ENCODE results near the gene FBXW11.

FBXW11 gene

DNA sequence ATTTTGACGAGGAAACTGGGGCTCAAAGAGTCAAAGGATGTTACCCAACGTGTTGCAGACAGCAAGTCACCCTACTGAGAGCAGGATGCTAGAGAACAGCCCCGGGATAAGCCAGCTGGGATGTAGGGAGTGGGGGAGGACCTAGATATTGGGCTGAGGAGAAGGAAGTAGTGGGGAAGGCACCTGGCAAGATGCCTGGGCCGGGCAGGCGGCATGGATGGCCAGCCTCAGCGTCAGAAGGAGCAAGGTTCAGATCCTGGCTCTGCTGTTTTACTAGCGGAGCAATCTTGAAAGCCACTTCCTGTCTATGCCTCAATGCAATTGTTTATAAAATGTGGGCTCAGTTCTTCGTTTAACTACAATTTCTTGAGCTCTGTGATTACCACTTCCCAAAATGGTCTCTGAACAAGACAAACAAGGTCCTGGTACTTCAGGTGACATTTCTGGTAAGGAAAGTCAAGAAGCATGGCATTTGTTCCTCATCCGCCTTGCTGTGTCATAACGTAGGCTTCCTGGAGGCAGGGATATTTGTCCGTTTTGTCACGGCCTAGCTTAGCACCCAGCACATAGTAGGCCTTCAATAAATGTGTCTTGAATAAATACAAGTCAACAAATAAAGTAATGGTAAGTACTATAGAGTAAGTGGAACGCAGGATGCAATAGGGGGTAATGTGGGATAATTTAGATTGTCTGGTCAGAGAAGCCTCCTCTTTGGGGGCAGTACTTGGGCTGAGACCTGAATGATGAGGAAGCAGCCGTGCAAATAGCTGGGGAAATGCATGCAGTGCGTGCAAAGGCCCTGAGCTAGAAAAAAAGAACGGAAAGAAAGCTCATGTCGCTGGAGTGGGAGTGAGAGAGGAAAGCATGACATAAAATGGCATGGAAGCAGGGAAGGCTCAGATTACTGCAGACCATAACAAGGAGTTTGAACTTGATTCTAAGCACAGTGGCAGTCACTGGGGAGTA, 150.4 kb downstream of the FBXW11 start:
- DNase-seq = no peak

DNA sequence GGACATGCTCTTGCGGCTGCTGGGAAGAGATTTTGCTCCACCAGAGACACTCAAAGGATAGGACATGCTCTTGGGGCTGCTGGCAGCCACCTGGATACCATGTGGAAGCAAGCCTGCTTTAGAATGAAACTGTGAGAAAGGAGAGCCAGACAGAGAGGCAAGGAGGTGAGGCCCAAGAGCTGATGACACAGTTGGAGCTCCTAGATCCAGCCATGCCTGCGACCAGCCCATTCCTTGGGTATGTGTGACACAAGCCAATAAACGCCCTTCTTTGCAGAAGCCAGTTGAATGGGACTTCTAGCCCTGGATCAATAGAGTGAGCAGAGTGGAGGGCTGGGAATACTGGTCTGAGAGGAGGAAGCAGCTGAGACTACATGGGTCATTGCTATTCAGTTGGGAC, 151.2 kb downstream of the FBXW11 start:
- DNase-seq = no peak

DNA sequence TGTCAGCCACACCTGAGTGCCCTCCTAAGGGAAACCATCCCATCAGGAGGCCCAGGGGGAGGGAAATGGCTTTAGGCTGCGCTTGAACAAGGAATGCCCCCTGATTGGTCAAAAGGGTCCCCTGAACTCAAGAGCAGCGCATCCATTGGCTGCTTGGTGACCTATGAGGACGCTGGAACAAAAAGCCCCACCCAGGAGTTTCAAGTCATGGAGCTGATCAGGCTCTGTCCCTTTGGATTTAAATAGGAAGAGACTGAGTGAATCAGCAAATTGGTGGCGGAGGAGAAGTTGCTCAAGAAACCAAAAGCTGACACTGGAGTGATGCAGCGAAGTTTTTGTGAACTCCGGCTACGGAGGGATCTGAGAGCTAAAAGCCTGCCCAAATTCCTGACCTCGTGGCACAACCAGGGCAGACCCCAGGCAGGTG, 154.2 kb downstream of the FBXW11 start:
- DNase-seq = no peak

DNA sequence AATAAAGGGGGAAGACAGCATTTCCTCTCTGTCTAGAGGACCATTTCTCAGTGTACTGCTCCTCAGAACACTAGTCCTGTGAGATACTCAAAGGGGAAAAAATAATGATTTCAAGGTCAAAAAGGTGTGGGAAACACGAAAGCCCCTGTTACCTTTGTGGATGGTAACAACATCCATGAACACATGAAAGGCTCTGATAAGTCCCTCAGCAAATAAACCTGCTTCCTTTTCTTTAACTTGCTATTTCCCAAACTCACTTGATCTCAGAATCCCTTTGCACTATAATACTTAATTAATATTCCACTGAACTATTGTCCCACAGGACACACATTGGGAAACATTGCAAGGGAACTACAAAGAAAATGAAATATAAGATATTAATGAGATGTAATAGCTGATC, 155.2 kb downstream of the FBXW11 start:
- no peak for DNase-seq

DNA sequence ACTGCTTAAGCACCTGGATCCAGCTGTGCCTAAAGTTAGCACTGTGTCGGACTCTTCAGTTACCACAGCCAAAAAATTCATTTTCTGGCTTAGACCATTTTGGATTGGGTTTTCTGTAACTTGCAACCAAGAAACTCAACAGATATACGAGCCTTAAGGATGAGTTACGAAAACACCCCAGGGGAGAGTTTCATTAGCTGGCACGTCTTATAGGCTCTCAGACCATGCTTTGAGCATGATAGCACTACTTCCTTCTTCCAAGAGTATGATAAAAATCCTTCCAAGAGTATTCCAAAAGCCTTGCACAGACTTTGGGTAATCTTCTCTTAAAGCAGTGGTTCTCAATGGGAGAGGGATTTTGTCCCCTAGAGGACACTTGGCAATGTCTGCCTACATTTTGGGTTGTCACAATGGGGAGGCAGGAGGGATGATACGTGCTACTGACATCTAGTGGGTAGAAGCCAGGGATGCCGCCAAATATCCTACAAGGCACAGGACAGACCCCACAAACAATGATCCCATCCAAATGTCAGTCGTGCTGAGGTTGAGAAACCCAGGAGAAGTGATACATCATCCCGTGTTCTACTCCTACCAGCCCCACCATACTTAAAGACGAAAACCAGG, 156.0 kb downstream of the FBXW11 start:
- DNase-seq = no peak

DNA sequence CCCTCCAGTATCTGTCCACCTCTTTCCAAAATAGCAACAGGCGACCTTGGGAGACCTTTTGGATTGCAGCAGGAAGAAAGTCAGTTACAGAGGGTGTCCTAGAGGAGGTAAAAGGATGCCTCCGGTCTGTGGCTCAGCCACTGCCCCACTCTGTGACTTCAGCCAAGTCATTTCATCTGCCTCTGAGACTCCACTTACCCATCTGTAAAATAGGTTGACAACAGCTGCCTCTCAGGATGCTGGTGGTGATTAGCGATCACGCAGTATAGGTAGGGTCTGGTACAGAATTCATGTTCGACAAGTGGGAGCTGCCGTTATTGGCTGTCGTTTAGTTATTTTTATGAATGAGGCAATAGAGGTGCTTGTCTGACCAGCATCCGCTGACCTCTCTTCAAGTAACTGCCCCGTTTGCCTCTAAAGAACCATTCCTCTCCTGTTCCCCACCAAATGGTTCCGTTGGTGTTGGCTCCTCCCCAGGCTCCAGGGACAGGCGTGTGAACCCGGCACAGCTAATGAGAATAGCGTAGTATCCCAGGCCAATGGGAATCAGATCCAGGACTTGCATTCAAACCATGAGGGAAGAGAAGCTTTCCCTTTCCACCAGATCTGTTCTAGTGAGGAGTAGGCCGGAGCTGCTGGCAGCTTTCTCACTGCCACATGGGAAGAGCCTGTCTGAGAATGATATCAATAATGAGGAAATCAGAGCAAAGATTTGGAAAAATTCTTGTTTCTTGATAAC, 156.7 kb downstream of the FBXW11 start:
- no peak for DNase-seq

DNA sequence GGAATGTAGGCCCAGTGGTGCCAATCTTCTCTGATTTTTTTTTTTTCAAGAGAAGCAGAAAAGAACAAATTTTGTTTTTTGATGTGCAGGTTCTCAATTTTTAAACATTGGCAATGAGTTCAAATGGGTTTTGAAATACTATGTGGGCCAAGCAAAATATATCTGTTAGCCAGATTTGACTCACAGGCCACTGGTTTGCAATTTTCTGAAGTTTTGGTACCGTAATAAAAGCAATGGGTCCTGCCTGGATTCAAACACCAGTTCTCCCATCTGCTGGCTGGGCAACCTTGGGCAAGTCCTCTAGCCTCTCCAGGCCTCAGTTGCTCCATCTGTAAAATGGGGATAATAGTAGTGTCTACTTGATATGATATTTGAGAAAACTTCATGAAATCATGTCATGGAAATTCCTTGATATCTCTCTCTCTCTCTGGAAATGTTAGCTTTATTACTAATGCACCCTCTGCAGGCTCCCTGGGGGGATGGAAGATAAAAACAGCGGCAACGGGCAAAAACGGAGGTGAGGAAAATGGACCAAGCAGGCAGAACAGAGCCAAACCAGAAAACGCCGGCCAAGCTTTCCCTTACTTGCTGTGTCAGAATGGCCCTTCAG, 157.4 kb downstream of the FBXW11 start:
- DNase-seq = no peak

DNA sequence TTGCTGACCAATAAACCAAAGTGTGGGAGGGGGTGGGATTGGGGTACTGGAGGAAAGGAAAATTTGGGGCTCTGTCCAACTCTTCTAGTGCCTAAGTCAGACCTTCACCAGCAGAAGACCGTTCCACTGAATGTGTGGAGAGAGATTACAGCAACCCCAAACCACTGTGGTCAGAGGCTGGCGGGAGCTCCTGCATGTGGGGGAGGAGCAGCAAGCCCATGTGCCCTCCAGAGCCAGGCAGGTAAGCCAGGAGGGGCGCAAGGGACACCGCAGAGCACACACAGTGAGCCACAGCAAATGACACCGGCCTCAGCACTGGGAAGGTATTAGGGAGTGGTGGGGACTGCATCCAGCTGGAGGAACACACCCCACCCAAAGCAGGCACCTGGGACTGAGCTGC, 158.0 kb downstream of the FBXW11 start:
- DNase-seq = no peak

DNA sequence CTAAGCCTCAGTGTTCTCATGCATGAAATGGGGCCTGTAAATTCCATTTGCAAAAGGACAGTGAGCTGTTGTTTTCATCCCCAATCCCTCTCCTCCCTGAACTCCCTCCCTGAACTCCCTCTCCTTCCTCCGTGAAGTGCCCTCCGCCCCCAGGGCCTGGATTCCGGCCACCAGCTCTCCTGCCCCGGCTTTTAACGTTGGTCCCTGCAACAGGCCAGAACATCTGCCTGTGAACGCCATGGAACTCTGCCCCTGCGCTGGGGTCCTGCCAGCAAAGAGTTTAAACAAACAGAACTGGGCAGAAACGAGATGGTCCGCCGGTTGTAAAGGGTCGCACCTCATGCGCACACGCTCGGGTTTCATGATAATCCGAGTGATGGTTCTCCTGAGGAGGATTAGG, 158.4 kb downstream of the FBXW11 start:
- DNase-seq = no peak

DNA sequence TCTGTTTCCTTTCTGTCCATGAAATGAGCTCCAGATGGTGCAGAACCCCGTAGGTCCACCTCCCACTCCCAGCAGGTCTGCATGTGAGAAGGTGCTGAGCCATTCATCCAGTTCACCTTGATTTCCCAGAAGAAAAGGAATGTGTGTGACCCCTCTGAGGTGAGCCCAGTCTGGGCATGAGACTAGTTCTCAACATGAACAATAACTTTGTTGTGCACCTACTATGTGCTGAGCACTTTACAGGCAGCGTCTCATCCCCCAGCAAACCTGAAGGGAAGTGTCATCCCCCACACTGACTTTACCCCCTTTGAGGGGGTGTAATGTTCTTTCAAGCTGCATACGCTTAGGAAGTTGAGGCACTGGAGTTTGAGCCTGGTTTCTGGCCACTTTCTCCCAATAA, 159.4 kb downstream of the FBXW11 start:
- no peak for DNase-seq

DNA sequence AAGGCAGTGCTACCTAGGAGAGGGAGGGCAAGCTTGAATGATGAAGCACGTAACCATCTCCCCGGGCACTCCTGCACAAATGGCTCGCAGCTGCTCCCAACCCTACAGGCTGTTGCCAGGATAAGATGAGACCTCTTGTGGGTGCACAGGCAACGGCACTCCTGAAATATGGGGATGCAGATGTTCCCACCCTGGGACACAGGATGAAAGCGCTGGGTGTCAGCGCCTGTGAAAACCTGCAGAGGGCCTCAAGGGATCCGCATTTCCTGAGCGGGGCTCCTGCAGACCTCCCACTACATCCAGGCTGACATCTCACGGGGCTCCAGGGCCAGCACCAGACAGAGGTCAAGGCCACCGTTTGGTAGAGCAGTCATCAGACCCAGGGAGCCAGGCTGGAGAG, 160.1 kb downstream of the FBXW11 start:
- DNase-seq = no peak

DNA sequence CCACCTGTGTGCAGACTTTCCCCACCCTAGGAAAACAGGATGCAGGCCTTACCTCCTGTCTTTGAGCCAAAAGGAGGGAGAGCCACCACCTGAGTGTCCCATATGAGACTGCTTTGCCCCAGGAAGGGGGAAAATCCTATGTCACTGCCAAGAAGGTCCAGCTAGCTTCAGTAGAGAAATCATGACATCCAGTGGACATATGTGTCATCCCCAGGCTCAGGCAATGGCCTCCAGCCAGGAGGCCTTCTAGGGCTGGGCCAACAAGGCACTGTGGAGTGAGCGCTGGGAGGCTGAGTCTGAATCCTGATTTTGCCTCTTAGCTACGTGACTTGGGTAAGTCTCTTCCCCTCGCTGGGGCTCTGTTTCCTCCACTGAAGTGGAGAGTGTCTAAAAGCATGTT, 160.6 kb downstream of the FBXW11 start:
- DNase-seq = no peak

DNA sequence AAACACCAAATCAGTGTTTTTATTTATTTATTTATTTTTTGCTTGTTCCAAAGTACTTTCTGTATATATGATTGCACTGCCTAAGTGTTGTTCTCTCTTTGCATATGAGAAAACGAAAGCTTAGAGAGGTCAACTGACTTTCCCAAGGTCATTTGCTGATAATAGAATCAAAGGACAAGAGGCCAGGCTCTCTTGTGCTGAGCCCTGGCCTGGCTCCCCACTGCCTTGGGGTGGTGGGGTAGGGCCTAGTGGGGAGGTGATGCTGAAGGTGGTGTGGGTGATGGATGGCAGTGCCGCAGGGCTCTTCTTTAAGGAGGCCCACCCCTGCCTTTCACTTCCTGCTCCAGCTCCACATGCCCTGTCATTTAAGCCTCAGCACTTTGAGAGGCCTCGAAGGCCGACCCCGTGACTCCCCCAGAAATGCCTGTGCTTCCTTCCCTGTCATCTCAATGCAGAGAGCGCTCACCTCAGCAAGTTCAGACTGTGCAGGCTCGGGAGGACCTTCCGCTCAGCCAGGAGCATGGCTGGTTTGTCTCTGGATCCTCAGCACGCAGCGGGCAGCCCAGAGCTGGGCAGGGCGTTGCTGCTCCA, 161.3 kb downstream of the FBXW11 start:
- DNase-seq = no peak

DNA sequence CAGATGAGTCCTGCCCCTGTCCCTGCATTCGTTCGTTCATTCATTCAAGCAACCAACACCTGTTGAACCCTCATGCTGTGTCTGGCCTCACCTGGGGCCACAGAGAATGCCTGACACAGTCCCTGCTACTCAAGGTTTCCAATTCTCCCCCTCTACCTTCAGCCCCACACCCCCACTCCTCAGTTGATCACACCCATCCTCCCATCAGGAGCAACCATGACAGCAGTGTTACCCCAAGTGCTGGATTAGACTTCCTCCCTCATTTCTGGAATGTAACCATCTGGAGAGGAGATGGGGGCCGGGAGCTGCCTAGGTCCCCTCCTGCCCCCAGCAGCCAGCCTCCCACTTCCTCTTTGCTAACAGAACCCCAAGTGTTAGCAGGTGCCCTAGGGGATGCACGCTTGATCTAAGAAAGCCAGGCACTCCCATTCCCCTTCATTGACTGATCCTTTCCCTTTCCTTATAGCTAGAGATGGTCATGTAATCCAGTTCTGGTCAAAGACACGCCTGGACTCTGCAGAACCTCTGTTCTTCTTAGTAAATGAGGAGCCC, 163.6 kb downstream of the FBXW11 start:
- DNase-seq = no peak

DNA sequence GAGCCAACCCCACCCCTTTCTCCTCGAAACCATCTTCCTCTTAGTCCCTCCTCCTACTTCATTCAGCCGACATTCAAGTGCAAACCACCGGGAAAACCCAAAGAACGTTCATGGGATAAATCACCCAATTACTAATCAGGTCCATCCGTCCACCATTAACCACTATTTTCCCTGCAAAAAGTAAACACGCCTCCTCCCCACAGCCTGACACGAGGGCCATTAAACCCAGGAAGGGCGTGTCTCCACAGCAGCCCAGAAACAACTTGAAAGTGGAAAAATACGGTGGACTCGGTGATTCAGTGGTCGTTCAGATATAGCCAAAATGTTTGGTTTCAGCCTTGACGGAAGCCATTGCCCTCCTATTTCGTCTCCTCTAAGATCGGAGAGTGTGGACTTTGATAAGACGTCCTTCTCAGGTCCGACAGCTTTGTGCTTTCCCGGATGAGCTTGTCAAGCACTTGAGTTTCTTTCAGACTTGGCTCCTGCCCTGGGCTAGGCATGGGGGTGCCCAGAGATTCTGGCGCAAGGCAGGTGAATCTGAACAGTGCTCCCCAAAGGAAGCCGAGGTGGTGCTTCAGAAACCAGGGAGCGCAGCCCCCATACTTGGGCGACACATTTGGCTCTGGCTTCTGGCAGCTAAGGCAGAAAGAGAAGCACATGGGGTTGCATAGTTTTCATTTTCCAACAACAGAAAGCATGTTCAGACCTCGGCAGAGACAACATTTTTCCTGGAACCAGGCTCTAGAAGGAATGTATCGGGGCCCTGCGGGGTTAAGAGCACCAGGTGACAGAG, 164.3 kb downstream of the FBXW11 start:
- no peak for DNase-seq

DNA sequence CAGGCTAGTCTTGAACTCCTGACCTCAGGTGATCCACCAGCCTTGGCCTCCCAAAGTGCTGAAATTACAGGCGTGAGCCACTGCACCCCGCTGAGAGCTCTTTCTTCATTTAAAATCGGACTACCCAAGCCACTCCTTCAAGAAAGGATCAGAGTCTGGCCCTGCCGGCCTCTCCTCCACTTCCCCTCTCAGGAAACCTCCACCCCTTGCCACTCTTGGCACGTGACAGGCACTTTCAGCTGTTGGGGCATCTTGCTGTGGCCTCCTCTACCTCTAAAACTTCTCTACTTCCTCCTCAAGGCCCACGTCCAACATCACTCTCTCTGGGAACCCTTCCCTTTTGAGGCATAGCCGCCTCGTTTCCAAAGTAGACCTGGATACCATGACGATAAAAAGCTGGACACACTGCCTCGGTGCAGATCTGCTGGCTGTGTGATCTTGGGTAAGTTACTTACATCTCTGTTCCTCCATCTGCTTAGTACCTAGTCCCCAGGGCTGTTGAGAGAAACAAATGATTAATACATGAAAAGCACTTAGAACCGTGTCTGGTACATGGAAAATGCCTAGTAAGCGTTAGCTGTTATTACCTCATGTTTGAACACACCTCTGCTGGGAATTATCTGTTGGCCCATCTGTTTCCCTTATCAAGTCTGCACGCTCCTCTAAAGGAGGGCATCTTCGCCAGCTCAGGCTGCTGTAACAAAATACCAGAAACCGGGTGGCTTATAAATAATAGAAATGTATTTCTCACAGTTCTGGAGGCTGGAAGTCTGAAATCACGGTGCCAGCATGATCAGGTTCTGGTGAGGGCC, 165.5 kb downstream of the FBXW11 start:
- DNase-seq = no peak

DNA sequence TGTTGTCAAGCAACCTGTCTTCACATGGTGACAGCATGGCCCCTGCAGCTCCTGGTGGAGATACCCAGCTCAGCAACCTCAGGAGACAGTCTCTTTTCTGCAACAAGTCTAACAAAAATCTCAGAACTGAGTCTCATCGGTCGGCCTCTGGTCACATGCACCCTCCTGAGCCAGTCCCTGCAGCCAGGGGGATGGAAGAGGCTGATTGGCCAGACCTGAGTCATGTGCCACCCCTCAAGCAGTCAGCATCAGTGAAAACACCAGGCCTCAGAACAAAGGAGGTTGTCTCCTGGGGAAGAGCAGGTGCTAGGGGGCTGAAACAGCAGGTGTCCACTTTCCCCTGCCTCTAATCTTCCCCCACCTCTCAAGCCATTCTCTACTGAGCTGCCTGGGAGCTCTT, 166.4 kb downstream of the FBXW11 start:
- DNase-seq = no peak

DNA sequence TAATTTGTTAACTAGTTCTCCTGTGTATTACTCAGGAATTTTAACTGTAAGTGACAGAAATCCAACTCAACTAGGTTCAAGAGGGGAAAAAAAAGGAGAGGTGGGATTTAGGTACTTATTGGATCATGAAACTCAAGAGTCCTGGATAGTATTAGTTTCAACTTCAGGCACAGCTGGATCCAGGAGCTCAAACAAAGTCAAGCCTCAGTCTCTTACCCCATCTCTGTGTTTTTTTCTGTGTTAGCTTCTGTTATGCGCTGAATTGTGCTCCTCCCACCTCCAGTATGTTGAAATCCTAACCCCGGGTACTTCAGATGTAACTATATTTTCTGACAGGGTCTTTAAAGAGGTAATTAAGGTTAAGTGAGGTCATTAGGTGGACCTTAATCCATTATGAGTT, 167.3 kb downstream of the FBXW11 start:
- no peak for DNase-seq

DNA sequence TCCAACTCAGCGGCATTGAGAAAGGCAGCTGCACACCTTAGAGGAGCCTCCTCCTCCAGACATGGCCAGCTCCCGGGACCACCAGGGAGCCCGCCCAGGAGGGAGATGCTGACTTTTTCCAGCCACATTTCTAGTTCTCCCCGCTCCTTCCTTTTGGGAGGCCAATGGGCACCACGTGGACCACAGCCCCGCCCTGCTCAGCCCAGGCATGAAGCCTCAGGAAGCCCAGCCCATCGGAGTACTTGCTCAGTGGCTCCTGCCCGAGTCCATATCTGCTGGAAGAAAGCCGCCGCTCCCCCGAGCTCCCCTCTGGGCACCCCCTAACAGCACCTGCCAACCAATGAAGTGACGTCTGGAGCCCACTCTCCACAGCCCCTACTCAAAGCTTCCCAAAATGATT, 168.4 kb downstream of the FBXW11 start:
- DNase-seq = no peak

DNA sequence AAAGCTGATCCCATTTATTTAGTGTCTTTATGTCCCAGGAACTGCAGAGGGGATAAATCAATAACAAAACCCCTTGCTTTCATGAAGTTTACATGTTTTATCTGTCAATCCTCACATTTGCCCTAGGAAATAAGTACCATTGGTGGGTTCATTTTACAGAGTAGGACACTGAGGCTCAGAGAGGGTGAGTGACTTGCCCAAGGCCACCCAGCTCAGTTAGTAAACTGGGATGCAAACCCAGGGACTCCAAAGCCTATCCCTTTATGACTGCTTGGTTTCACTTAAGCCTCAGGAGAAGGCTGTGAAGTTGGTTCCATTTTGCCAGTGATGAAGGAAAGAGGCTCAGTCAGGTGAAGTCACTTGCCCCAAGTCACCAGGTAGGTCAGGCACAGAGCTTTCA, 168.9 kb downstream of the FBXW11 start:
- DNase-seq = no peak

DNA sequence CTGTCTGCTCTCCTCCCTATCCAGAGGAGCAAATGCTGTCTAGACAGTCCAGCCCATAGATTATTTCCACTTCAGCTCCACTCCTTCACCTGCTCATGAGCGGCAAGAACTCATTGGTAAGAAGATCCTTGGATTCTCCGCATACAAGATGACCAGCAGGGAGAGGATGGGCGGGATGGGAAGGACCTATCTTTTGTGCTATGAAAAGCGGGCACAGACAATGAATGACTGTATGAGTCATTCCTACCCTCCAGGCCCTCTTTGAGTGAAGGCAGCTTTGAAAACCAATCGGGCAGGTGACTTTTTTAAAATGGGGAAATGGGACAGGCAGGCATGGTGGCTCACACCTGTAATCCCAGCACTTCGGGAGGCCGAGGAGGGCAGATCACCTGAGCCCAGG, 171.4 kb downstream of the FBXW11 start:
- no peak for DNase-seq
